ENCODE data around the gene RABGAP1L.

DNA sequence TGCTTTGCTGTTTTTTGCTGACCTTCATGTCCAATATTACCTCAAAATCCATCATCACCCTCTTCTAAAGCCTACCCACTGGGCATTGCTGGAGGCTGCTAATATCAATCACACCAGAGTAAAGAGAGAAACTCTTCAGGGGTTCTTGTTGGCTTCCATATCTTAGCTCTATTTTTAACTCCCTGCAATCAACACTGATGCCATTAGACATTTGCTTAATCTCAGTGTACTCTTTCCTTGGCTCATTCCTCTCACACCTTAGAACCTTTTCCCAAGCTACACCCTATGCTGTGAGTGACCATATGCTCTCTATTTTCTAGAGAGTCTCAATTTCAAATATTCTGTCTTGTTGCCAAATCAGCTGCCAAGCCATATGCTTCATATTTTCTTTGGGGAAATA lies 40.6 kb upstream of the RABGAP1L start:
- TF ChIP-seq POLR2AphosphoS5 (IDR thresholded peaks at IDR 0.05; ENCODE audit: low read depth, low read length) = no peak
- no peak for TF ChIP-seq TAF1 (IDR thresholded peaks at IDR 0.05; ENCODE audit: low read depth, low read length)
- TF ChIP-seq POLR2A (IDR thresholded peaks at IDR 0.05; ENCODE audit: low read depth, low read length) = no peak
- TF ChIP-seq SPI1 (IDR thresholded peaks at IDR 0.05; ENCODE audit: low read depth, low read length) = no peak
- no peak for TF ChIP-seq POU2F2 (IDR thresholded peaks at IDR 0.05; ENCODE audit: low read depth, low read length)
- no peak for TF ChIP-seq PAX5 (IDR thresholded peaks at IDR 0.05; ENCODE audit: insufficient read depth, low read length, severe bottlenecking)
